Suprapubic skin (tissue), 4 donors: Measurements from ENCODE around the gene DYRK1B. TPM values are rescaled to one million over a fixed set of nuclear protein-coding genes. Genes with fewer than 3 reads are reported as not detected.
"Not testable (repeated sequence)": the region's sequence is repeated elsewhere in the genome, so short reads cannot be mapped to it uniquely, and the experiment has no call there.

Experiments used
- DNase-seq, 2 donors: peaks; one replicate each; pipeline ENCODE4 v3.0.0-alpha.2; 2019; ENCODE audit warnings: low spot score in 2 of 2
- H3K27ac ChIP-seq: fragments of 200-600 bp; sonication (generic); one replicate; pipeline ENCODE4 v1.5.1; 2019
- H3K27me3 ChIP-seq: fragments of 200-600 bp; sonication (generic); one replicate; pipeline ENCODE4 v1.5.1; 2019
- H3K36me3 ChIP-seq: fragments of 200-600 bp; sonication (generic); one replicate; pipeline ENCODE4 v1.5.1; 2019
- H3K4me1 ChIP-seq: fragments of 200-600 bp; sonication (generic); one replicate; pipeline ENCODE4 v1.5.1; 2019
- H3K4me3 ChIP-seq: fragments of 200-600 bp; sonication (generic); one replicate; pipeline ENCODE4 v1.5.1; 2019; ENCODE audit warnings: mild to moderate bottlenecking
- H3K9me3 ChIP-seq: fragments of 200-600 bp; sonication (generic); one replicate; pipeline ENCODE4 v1.5.1; 2019
- EP300 ChIP-seq: sonication (generic); formaldehyde crosslinking; IDR thresholded peaks from one replicate; pipeline ENCODE4 v1.6.1; 2017; ENCODE audit warnings: antibody characterized with exemption
- POLR2A ChIP-seq, 2 donors: fragments of 450-650 bp; IDR thresholded peaks; one replicate each; pipeline ENCODE4 v1.6.1; 2017; ENCODE audit warnings: antibody characterized with exemption in 2 of 2, mild to moderate bottlenecking in 2 of 2, moderate library complexity in 2 of 2
- POLR2AphosphoS5 ChIP-seq, 3 donors: sonication (generic); formaldehyde crosslinking; IDR thresholded peaks; one replicate each; pipeline ENCODE4 v1.6.1; 2017; ENCODE audit warnings: antibody characterized with exemption in 3 of 3
- WGBS: methylation state at CpG from one replicate; pipeline ENCODE4 v1.1.5; 2018; 5-methylcytosine and 5-hydroxymethylcytosine counted together
- total RNA-seq, 4 donors: library from RNA; depleted of rRNA; stranded (reverse); fragments of >200 nt; gene quantifications; one replicate each; pipeline ENCODE4 v1.1.0, GENCODE V29; 2016
- TF ChIP-seq, protein P1 (sequence below), 2 donors: fragments of 200-600 bp in 1 of 2; fragments of 450-650 bp in 1 of 2; sonication (generic) in 1 of 2; IDR thresholded peaks; one replicate each; pipeline ENCODE4 v1.5.1; 2016 to 2019; ENCODE audit warnings: antibody characterized with exemption in 2 of 2, mild to moderate bottlenecking in 1 of 2, moderate library complexity in 1 of 2

DYRK1B gene
- total RNA-seq, 4 donors from 2014 or later, result 17.9 to 31.7 (median 24.2) TPM

GRCh38 chr19:39817888-39818561 is 15.9 kb downstream of the DYRK1B start:
- 93% methylated on average over 11 of the region's 12 CpGs for WGBS
- Histone ChIP-seq H3K4me3 (no peak overlapping the region), H3K36me3 (no peaks in the 10 kb centered on the region), H3K27ac (no peak overlapping the region), H3K9me3 (no peaks in the 10 kb centered on the region), H3K27me3 (no peaks in the 10 kb centered on the region), H3K4me1 (no peaks in the 10 kb centered on the region)
- no peak for DNase-seq
- TF ChIP-seq EP300, result no peak
- TF ChIP-seq, protein P1, sequence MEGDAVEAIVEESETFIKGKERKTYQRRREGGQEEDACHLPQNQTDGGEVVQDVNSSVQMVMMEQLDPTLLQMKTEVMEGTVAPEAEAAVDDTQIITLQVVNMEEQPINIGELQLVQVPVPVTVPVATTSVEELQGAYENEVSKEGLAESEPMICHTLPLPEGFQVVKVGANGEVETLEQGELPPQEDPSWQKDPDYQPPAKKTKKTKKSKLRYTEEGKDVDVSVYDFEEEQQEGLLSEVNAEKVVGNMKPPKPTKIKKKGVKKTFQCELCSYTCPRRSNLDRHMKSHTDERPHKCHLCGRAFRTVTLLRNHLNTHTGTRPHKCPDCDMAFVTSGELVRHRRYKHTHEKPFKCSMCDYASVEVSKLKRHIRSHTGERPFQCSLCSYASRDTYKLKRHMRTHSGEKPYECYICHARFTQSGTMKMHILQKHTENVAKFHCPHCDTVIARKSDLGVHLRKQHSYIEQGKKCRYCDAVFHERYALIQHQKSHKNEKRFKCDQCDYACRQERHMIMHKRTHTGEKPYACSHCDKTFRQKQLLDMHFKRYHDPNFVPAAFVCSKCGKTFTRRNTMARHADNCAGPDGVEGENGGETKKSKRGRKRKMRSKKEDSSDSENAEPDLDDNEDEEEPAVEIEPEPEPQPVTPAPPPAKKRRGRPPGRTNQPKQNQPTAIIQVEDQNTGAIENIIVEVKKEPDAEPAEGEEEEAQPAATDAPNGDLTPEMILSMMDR (IDR thresholded peaks at IDR 0.05), result no peak
- TF ChIP-seq POLR2A (IDR thresholded peaks at IDR 0.05), result no peak
- no peak for TF ChIP-seq POLR2AphosphoS5 (IDR thresholded peaks at IDR 0.05)

DNA sequence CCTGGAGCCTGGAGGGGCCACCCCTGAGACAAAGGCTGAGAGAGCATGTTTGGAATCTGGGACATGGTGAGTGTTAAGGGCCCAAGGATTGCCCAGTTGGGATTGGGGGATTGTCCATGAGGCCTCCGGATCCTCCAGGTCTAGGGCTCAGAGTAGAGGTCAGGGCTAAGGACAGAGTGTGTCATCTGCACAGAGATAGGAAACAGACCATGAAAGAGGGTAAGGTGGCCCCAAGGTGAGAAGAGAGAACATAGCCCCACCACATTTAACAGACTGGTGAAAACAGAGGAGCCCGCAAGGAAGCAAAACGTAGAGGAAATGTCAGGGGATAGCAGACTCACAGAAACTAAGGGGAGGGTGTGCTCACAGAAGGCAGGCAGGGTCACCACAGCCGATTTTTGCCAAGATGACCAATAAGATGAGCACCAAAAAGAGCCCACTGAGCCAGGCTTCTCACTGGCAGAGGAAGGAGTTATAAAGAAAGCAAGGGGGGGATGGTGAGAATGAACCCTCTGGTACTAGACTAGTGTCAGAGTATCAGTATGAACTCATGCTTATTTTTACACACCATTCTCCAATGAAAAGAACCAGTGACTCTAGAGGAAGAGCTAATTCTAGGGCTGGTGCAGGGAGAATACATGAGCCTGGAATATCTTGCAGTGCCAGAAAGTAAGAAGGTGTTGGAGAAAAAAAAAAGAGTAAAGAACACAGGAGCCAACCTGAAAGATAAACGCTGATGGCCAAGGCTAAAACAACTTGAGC is 17.5 kb downstream of the DYRK1B start:
- Histone ChIP-seq H3K36me3 (no peaks in the 10 kb centered on the region), H3K27ac (no peak overlapping the region), H3K4me1 (no peaks in the 10 kb centered on the region), H3K4me3 (no peak overlapping the region), H3K9me3 (no peaks in the 10 kb centered on the region), H3K27me3 (no peaks in the 10 kb centered on the region)
- 86% methylated on average over 5 of the region's 5 CpGs for WGBS
- TF ChIP-seq POLR2A (IDR thresholded peaks at IDR 0.05) (no peak), EP300 (no peak), POLR2AphosphoS5 (IDR thresholded peaks at IDR 0.05) (no peak)
- TF ChIP-seq, protein P1 (IDR thresholded peaks at IDR 0.05), result no peak
- DNase-seq, result no peak

- H3K4me3 ChIP-seq, result no peak overlapping the region
- no peaks in the 10 kb centered on the region for H3K4me1 ChIP-seq
- H3K9me3 ChIP-seq, result no peaks in the 10 kb centered on the region
- DNase-seq, result no peak
- H3K36me3 ChIP-seq, result no peaks in the 10 kb centered on the region
- TF ChIP-seq, protein P1 (IDR thresholded peaks at IDR 0.05), result no peak
- TF ChIP-seq EP300 (no peak), POLR2A (IDR thresholded peaks at IDR 0.05) (no peak), POLR2AphosphoS5 (IDR thresholded peaks at IDR 0.05) (no peak)
- no peak overlapping the region for H3K27ac ChIP-seq
- no peaks in the 10 kb centered on the region for H3K27me3 ChIP-seq
- 94% methylated on average over 3 of the region's 3 CpGs for WGBS
Measured at GRCh38 chr19:39814595-39814994, 19.4 kb downstream of the DYRK1B start.

DNA sequence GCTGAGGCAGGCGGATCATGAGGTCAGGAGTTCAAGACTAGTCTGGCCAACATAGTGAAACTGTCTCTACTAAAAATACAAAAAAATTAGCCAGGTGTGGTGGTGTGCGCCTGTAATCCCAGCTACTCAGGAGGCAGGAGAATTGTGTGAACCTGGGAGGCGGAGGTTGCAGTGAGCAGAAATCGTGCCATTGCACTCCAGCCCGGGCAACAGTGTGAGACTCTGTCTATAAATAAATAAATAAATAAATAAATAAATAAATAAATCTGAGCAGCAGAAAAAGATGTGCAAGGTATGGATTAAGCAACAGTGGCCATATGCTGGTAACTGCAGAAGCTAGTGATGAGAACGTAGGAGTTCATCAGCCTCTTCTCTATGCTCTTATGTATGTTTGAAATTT is 19.9 kb downstream of the DYRK1B start:
- not testable (repeated sequence) for H3K27me3 ChIP-seq, H3K27ac ChIP-seq, H3K4me1 ChIP-seq, H3K9me3 ChIP-seq, H3K4me3 ChIP-seq, H3K36me3 ChIP-seq, DNase-seq
- 92% methylated on average over 6 of the region's 6 CpGs for WGBS

GRCh38 chr19:39813264-39813993 is 20.5 kb downstream of the DYRK1B start:
- DNase-seq, result no peak
- Histone ChIP-seq H3K36me3 (no peaks in the 10 kb centered on the region), H3K9me3 (no peaks in the 10 kb centered on the region), H3K4me3 (no peak overlapping the region), H3K27ac (no peak overlapping the region), H3K27me3 (no peaks in the 10 kb centered on the region), H3K4me1 (no peaks in the 10 kb centered on the region)
- WGBS, result 72% methylated on average over 9 of the region's 9 CpGs
- TF ChIP-seq, protein P1 (IDR thresholded peaks at IDR 0.05), result no peak
- TF ChIP-seq POLR2AphosphoS5 (IDR thresholded peaks at IDR 0.05), result no peak
- TF ChIP-seq EP300, result no peak
- TF ChIP-seq POLR2A (IDR thresholded peaks at IDR 0.05), result no peak
